HCT116 (cell line): ENCODE measurements around the gene ITPR1. TPM values are rescaled to one million over a fixed set of nuclear protein-coding genes. Genes with fewer than 3 reads are reported as not detected.

Source experiments
- ATAC-seq: fragments of 200-7000 bp; cut with Tn5 transposase; 2 replicates; pipeline ENCODE4 v1.9.1; 2020; ENCODE audit warnings: mild to moderate bottlenecking, moderate library complexity
- BruUV-seq: library from RNA; stranded (reverse); fragments of 400-500 nt; replicated peaks from 2 replicates; lab custom pipeline; 2021; lab: Mats Ljungman, UMichigan
- CTCF ChIA-PET: fragments of 300-600 bp; sonication (Branson Sonifier 250); formaldehyde crosslinking; loops from one replicate; lab custom pipeline; 2021; ENCODE audit warnings: antibody characterized with exemption; lab: Charles Lee
- POLR2A ChIA-PET: fragments of 300-600, 350-600 bp; sonication (Branson Sonifier 250); formaldehyde crosslinking; loops from one replicate; lab custom pipeline; 2021; ENCODE audit warnings: antibody characterized with exemption; lab: Charles Lee
- RAD21 ChIA-PET, 2 experiments: fragments of 300-600 bp; sonication (Branson Sonifier 250); formaldehyde crosslinking; loops; one replicate each; lab custom pipeline; 2023; ENCODE audit warnings: low total read pairs in 2 of 2; ENCODE audit not compliant: uncharacterized antibody in 2 of 2, unreplicated experiment in 2 of 2, low non-redundant PET in 1 of 2; lab: Charles Lee
- DNase-seq: peaks from one replicate; pipeline ENCODE4 v3.0.0-alpha.2; 2010; ENCODE audit warnings: low read depth, low spot score
- H2AFZ ChIP-seq: fragments of 200-600 bp; shearing (Covaris generic), sonication (generic); 2 replicates; pipeline ENCODE4 v1.6.1; 2017; ENCODE audit warnings: low read depth, mixed run types, mixed read lengths, antibody characterized with exemption, low read length; ENCODE audit not compliant: poor library complexity, severe bottlenecking
- H3K27ac ChIP-seq: 2 replicates; pipeline ENCODE4 v1.5.1; 2012; ENCODE audit warnings: low read depth, low read length
- H3K27me3 ChIP-seq: fragments of 200-600 bp; sonication (generic); 2 replicates; pipeline ENCODE4 v1.6.1; 2016; ENCODE audit warnings: mixed run types, low read length, mixed read lengths; ENCODE audit not compliant: insufficient read depth
- H3K36me3 ChIP-seq, 2 experiments: fragments of 200-500 bp in 1 of 2; fragments of 200-600 bp in 1 of 2; sonication (Bioruptor generic) in 1 of 2; sonication (generic) in 1 of 2; 2 replicates each; pipeline versions ENCODE4 v1.5.1 to v1.6.1; 2014 to 2016; ENCODE audit warnings: low read length in 2 of 2, inconsistent platforms in 1 of 2, mixed read lengths in 1 of 2, mixed run types in 1 of 2; ENCODE audit not compliant: insufficient read depth in 2 of 2, control insufficient read depth in 1 of 2
- H3K4me1 ChIP-seq, 2 experiments: fragments of 200-600 bp in 1 of 2; sonication (generic) in 1 of 2; 2 replicates each; pipeline versions ENCODE4 v1.5.1 to v1.6.1; 2012 to 2017; ENCODE audit warnings: low read length in 2 of 2, inconsistent platforms in 1 of 2, mild to moderate bottlenecking in 1 of 2, mixed read lengths in 1 of 2, mixed run types in 1 of 2, moderate library complexity in 1 of 2; ENCODE audit not compliant: insufficient read depth in 2 of 2, control insufficient read depth in 1 of 2
- H3K4me2 ChIP-seq: fragments of 200-600 bp; sonication (generic); 2 replicates; pipeline ENCODE4 v1.6.1; 2017; ENCODE audit warnings: mixed run types, low read length, mixed read lengths
- H3K4me3 ChIP-seq, 2 experiments: fragments of 200-600 bp in 1 of 2; sonication (generic) in 1 of 2; replicated peaks in 1 of 2; 2 replicates each; pipeline ENCODE4 v1.5.1; 2011 to 2016; ENCODE audit warnings: low read length in 2 of 2, control low read depth in 1 of 2, low read depth in 1 of 2, mild to moderate bottlenecking in 1 of 2, mixed read lengths in 1 of 2, mixed run types in 1 of 2
- H3K79me2 ChIP-seq: fragments of 200-600 bp; sonication (generic); 2 replicates; pipeline ENCODE4 v1.6.1; 2017; ENCODE audit warnings: mild to moderate bottlenecking, mixed run types, low read length, moderate library complexity, mixed read lengths; ENCODE audit not compliant: insufficient read depth
- H3K9ac ChIP-seq: fragments of 200-600 bp; sonication (generic); 2 replicates; pipeline ENCODE4 v1.6.1; 2016; ENCODE audit warnings: low read length, mixed read lengths
- H3K9me2 ChIP-seq: fragments of 200-600 bp; sonication (generic), shearing (Covaris generic); 2 replicates; pipeline ENCODE4 v1.6.1; 2017; ENCODE audit warnings: mixed run types, mild to moderate bottlenecking, moderate library complexity; ENCODE audit not compliant: insufficient read depth
- H3K9me3 ChIP-seq, 2 experiments: fragments of 200-500 bp in 1 of 2; fragments of 200-600 bp in 1 of 2; sonication (Bioruptor generic) in 1 of 2; sonication (generic) in 1 of 2; 2 replicates each; pipeline ENCODE4 v1.6.1; 2014 to 2017; ENCODE audit warnings: low read length in 2 of 2, mixed read lengths in 2 of 2, inconsistent platforms in 1 of 2, low read depth in 1 of 2, mild to moderate bottlenecking in 1 of 2, mixed run types in 1 of 2, moderate library complexity in 1 of 2; ENCODE audit not compliant: control insufficient read depth in 1 of 2, insufficient read depth in 1 of 2
- H4K20me1 ChIP-seq: fragments of 200-600 bp; sonication (generic), shearing (Covaris generic); 2 replicates; pipeline ENCODE4 v1.6.1; 2017; ENCODE audit warnings: mixed run types, mild to moderate bottlenecking, moderate library complexity; ENCODE audit not compliant: insufficient read depth
- CBX3 ChIP-seq: IDR thresholded peaks from 2 replicates; pipeline ENCODE4 v1.6.1; 2012; ENCODE audit warnings: low read depth
- EGR1 ChIP-seq: IDR thresholded peaks from 2 replicates; pipeline ENCODE4 v1.6.1; 2012; ENCODE audit warnings: low read depth
- EZH2 ChIP-seq: fragments of 200-600 bp; sonication (generic); IDR thresholded peaks from 2 replicates; pipeline ENCODE4 v1.6.1; 2017; ENCODE audit warnings: antibody characterized with exemption, mixed run types
- EZH2phosphoT487 ChIP-seq: fragments of 200-600 bp; IDR thresholded peaks from 2 replicates; pipeline ENCODE4 v1.6.1; 2018; ENCODE audit warnings: antibody characterized with exemption, borderline replicate concordance
- JUND ChIP-seq: IDR thresholded peaks from 2 replicates; pipeline ENCODE4 v1.6.1; 2012
- RAD21 ChIP-seq: IDR thresholded peaks from 2 replicates; pipeline ENCODE4 v1.6.1; 2012; ENCODE audit warnings: low read depth, mild to moderate bottlenecking
- SIN3A ChIP-seq: IDR thresholded peaks from 2 replicates; pipeline ENCODE4 v1.6.1; 2012; ENCODE audit warnings: low read depth
- SP1 ChIP-seq: IDR thresholded peaks from 2 replicates; pipeline ENCODE4 v1.6.1; 2012; ENCODE audit warnings: low read depth
- SRF ChIP-seq: IDR thresholded peaks from 2 replicates; pipeline ENCODE4 v1.6.1; 2012; ENCODE audit warnings: low read depth
- TCF7L2 ChIP-seq: IDR thresholded peaks from 2 replicates; pipeline ENCODE4 v1.7.0; 2011; ENCODE audit warnings: borderline replicate concordance, inconsistent platforms; ENCODE audit not compliant: insufficient read depth, insufficient read length; ENCODE audit errors: extremely low read depth
- ZFX ChIP-seq: fragments of 450-650 bp; IDR thresholded peaks from 2 replicates; pipeline ENCODE4 v1.6.1; 2017
- intact Hi-C: fragments of 100-400 bp; cut with micrococcal nuclease; formaldehyde crosslinking; loops from 2 replicates; pipeline ENCODE4 v1.10.0; 2022
- total RNA-seq: library from RNA; stranded (reverse); gene quantifications from one replicate; pipeline ENCODE4 v1.2.1, GENCODE V29; 2021; ENCODE audit not compliant: unreplicated experiment

The ITPR1 gene
- total RNA-seq, 1 experiment from 2014 or later = 9.2 TPM

DNA sequence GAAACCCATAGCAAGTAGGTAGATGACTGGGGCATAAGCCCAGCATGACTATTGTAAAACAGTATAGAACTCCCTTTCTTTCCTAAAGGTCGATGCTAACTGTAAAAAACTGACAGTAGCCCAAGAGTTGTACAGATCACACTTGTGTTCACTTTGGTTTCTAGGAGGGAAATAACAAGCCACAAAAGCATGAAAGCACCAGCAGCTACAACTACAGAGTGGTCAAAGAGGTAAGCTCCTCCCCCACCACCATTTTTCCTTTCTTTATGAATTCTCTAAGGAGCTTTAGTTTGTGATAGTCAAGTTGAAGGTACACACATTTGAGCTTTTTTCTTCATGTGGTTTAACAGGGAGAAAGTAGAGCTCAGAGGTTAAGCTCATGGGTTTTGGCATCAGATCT, 191.0 kb downstream of the ITPR1 start:
- ATAC-seq = no peak
- Histone ChIP-seq H3K9ac (no peak overlapping the region), H3K4me1 (no peaks in the 10 kb centered on the region), H3K4me3 (no peak overlapping the region), H3K27ac (no peak overlapping the region), H3K27me3 (no peaks in the 10 kb centered on the region), H4K20me1 (no peaks in the 10 kb centered on the region), H3K4me2 (no peak overlapping the region), H2AFZ (no peak overlapping the region), H3K36me3 (no peaks in the 10 kb centered on the region)
- ChIA-PET RAD21 (no interaction called here), CTCF (no interaction called here)
- intact Hi-C loops = no loop called here
- TF ChIP-seq ZFX = no peak
- TF ChIP-seq EZH2 = no peak
- no peak for TF ChIP-seq SIN3A
- no peak for TF ChIP-seq EZH2phosphoT487
- TF ChIP-seq EGR1 = no peak
- TF ChIP-seq TCF7L2 = no peak
- no peak for TF ChIP-seq SRF
- no peak for TF ChIP-seq SP1
- no peak for TF ChIP-seq JUND
- no peak for TF ChIP-seq CBX3
- TF ChIP-seq RAD21 = no peak
- TF ChIP-seq, all 23 proteins: peak for 0
- H3K79me2 ChIP-seq = no peaks in the 10 kb centered on the region
- POLR2A ChIA-PET = no interaction called here
- no TSS peak for BruUV-seq
- H3K9me2 ChIP-seq = no peaks in the 10 kb centered on the region
- H3K9me3 ChIP-seq = no peaks in the 10 kb centered on the region
- DNase-seq = no peak

DNA sequence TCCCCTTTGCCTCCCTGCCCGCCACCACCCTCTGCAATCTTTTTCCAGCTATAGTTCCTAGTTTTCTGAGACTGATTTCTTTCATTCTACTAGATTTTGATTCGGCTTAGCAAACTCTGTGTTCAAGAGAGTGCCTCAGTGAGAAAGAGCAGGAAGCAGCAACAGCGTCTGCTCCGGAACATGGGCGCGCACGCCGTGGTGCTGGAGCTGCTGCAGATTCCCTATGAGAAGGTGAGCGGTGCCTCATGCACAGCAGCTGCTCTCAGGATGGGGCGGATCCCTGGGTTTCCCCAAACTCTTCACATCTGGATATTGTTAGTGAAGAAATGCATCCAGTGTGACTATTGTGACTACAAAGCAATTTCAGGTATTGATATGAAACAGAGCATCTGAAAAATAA, 191.8 kb downstream of the ITPR1 start:
- Histone ChIP-seq H3K9ac (no peak overlapping the region), H3K9me2 (no peaks in the 10 kb centered on the region), H3K9me3 (no peaks in the 10 kb centered on the region), H3K4me1 (no peaks in the 10 kb centered on the region), H3K4me2 (no peak overlapping the region), H3K27me3 (no peaks in the 10 kb centered on the region), H3K36me3 (no peaks in the 10 kb centered on the region), H2AFZ (no peak overlapping the region), H4K20me1 (no peaks in the 10 kb centered on the region), H3K4me3 (no peak overlapping the region), H3K27ac (no peak overlapping the region), H3K79me2 (no peaks in the 10 kb centered on the region)
- CTCF ChIA-PET = no interaction called here
- TF ChIP-seq JUND = no peak
- no peak for TF ChIP-seq RAD21
- intact Hi-C loops = no loop called here
- BruUV-seq = no TSS peak
- ATAC-seq = no peak
- no peak for DNase-seq
- POLR2A ChIA-PET = no interaction called here
- RAD21 ChIA-PET = no interaction called here
